GM12878 (cell line): Measurements from ENCODE around the gene CCL4. TPM values are rescaled to one million over a fixed set of nuclear protein-coding genes. Genes with fewer than 3 reads are reported as not detected.
A peak's percentile ranks its signal among the peaks of the same experiment; 100 is the strongest.
"Not testable (repeated sequence)": the region's sequence is repeated elsewhere in the genome, so short reads cannot be mapped to it uniquely, and the experiment has no call there.

Experiments
- ATAC-seq: fragments of 200-7000 bp; cut with Tn5 transposase; 3 replicates; pipeline ENCODE4 v1.9.1; 2020; ENCODE audit warnings: mild to moderate bottlenecking, moderate library complexity
- BruUV-seq: library from RNA; stranded (reverse); fragments of 400-500 nt; replicated peaks from 2 replicates; lab custom pipeline; 2021; lab: Mats Ljungman, UMichigan
- CTCF ChIA-PET: fragments of 300-600 bp; sonication (Branson Sonifier 250); formaldehyde crosslinking; extraction: SDS; loops from one replicate; lab custom pipeline; 2021; ENCODE audit warnings: inconsistent platforms; lab: Yijun Ruan, JAX
- POLR2A ChIA-PET: fragments of 350-600 bp; formaldehyde crosslinking; extraction: SDS; loops from one replicate; lab custom pipeline; 2021; ENCODE audit warnings: inconsistent platforms; lab: Charles Lee
- RAD21 ChIA-PET: fragments of 300-600 bp; sonication (Branson Sonifier 250); formaldehyde crosslinking; loops from one replicate; lab custom pipeline; 2023; ENCODE audit warnings: antibody characterized with exemption; ENCODE audit not compliant: unreplicated experiment; lab: Charles Lee
- SMC1A ChIA-PET: fragments of 300-600 bp; sonication (Branson Sonifier 250); formaldehyde crosslinking; loops from one replicate; lab custom pipeline; 2023; ENCODE audit not compliant: unreplicated experiment, uncharacterized antibody; lab: Charles Lee
- DNase-seq: peaks from one replicate; pipeline ENCODE4 v3.0.0-alpha.2; 2011; ENCODE audit warnings: low read depth, low spot score
- FAIRE-seq: peaks from 3 replicates; lab custom pipeline; 2011; peaks lifted over from hg19 to GRCh38; lab: Jason Lieb, UNC
- H2AFZ ChIP-seq: 2 replicates; pipeline ENCODE4 v1.6.0; 2011; ENCODE audit warnings: low read depth, low read length, control low read depth; ENCODE audit not compliant: control insufficient read depth
- H3K27ac ChIP-seq: 2 replicates; pipeline ENCODE4 v1.5.1; 2011; ENCODE audit warnings: control low read depth; ENCODE audit not compliant: control insufficient read depth, insufficient read depth
- H3K27me3 ChIP-seq, 2 experiments: replicated peaks in 1 of 2; 2 replicates each; pipeline versions ENCODE4 v1.6.0 to v1.6.1; 2011; ENCODE audit warnings: low read length in 1 of 2; ENCODE audit not compliant: control insufficient read depth in 2 of 2, insufficient read depth in 2 of 2
- H3K36me3 ChIP-seq, 2 experiments: 2 replicates each; pipeline ENCODE4 v1.5.1; 2011; ENCODE audit warnings: low read length in 1 of 2; ENCODE audit not compliant: control insufficient read depth in 2 of 2, insufficient read depth in 2 of 2
- H3K4me1 ChIP-seq: 2 replicates; pipeline ENCODE4 v1.6.1; 2011; ENCODE audit warnings: mild to moderate bottlenecking, low read length, moderate library complexity, mixed read lengths; ENCODE audit not compliant: control insufficient read depth, insufficient read depth
- H3K4me2 ChIP-seq: 2 replicates; pipeline ENCODE4 v1.6.0; 2011; ENCODE audit warnings: control low read depth; ENCODE audit not compliant: control insufficient read depth, insufficient read depth
- H3K4me3 ChIP-seq: fragments of 200-600 bp; sonication (generic); 2 replicates; pipeline ENCODE4 v1.5.1; 2016
- H3K79me2 ChIP-seq: 2 replicates; pipeline ENCODE4 v1.6.0; 2011; ENCODE audit warnings: low read length; ENCODE audit not compliant: control insufficient read depth, insufficient read depth
- H3K9ac ChIP-seq: 2 replicates; pipeline ENCODE4 v1.8.0; 2011; ENCODE audit warnings: low read length, control low read depth, mixed read lengths; ENCODE audit not compliant: control insufficient read depth, insufficient read depth
- H3K9me3 ChIP-seq: replicated peaks from 3 replicates; pipeline ENCODE4 v1.5.1; 2011; ENCODE audit warnings: mild to moderate bottlenecking, low read length; ENCODE audit not compliant: control insufficient read depth, insufficient read depth
- H4K20me1 ChIP-seq: 2 replicates; pipeline ENCODE4 v1.6.0; 2011; ENCODE audit not compliant: control insufficient read depth, insufficient read depth
- ATF7 ChIP-seq: fragments of 450-650 bp; IDR thresholded peaks from 2 replicates; pipeline ENCODE4 v1.6.1; 2016; ENCODE audit warnings: low read depth, mild to moderate bottlenecking
- BCL11A ChIP-seq: IDR thresholded peaks from 2 replicates; pipeline ENCODE4 v1.6.1; 2011; ENCODE audit warnings: low read depth, low read length
- CREB1 ChIP-seq: IDR thresholded peaks from 2 replicates; pipeline ENCODE4 v1.6.1; 2012; ENCODE audit warnings: low read depth, mild to moderate bottlenecking, inconsistent platforms
- HCFC1 ChIP-seq: fragments of 150-350 bp; IDR thresholded peaks from 2 replicates; pipeline ENCODE4 v1.6.1; 2014; ENCODE audit warnings: low read length
- HDGF ChIP-seq: fragments of 450-650 bp; IDR thresholded peaks from 2 replicates; pipeline ENCODE4 v1.6.1; 2016; ENCODE audit warnings: antibody characterized with exemption
- IKZF1 ChIP-seq: fragments of 450-650 bp; conservative IDR thresholded peaks from 2 replicates; pipeline ENCODE4 v1.6.1; 2017; ENCODE audit warnings: antibody characterized with exemption, mild to moderate bottlenecking
- LARP7 ChIP-seq: fragments of 450-650 bp; IDR thresholded peaks from 2 replicates; pipeline ENCODE4 v1.6.1; 2017; ENCODE audit warnings: mild to moderate bottlenecking
- MEF2A ChIP-seq: IDR thresholded peaks from 2 replicates; pipeline ENCODE4 v1.6.1; 2011; ENCODE audit warnings: low read depth, mild to moderate bottlenecking, low read length, moderate library complexity; ENCODE audit not compliant: insufficient read depth
- SIX5 ChIP-seq: IDR thresholded peaks from 2 replicates; pipeline ENCODE4 v1.6.1; 2011; ENCODE audit warnings: mild to moderate bottlenecking, low read depth, low read length, moderate library complexity; ENCODE audit not compliant: severe bottlenecking
- ZBTB40 ChIP-seq: fragments of 450-650 bp; IDR thresholded peaks from 2 replicates; pipeline ENCODE4 v1.6.1; 2016; ENCODE audit warnings: mild to moderate bottlenecking, moderate library complexity, borderline replicate concordance
- WGBS: methylation state at CpG from one replicate; pipeline ENCODE4 v1.1.6; 2016; ENCODE audit warnings: low lambda C conversion rate; ENCODE audit not compliant: insufficient replicate concordance, insufficient coverage; ENCODE audit errors: missing lambda C conversion rate; 5-methylcytosine and 5-hydroxymethylcytosine counted together
- in situ Hi-C: fragments of 300-500 bp; cut with MboI; formaldehyde crosslinking; loops from 9 replicates; pipeline ENCODE4 v1.14.3; 2018; ENCODE audit warnings: mixed read lengths
- intact Hi-C: fragments of 100-400 bp; cut with micrococcal nuclease; formaldehyde crosslinking; loops from one replicate; pipeline ENCODE4 v1.14.2; 2022; ENCODE audit not compliant: unreplicated experiment
- polyA plus RNA-seq, 11 experiments: library from polyadenylated mRNA; depleted of rRNA in 4 of 11; unstranded in 6 of 11; stranded (reverse) in 5 of 11; fragments of >200 nt; fragmentation: Nextera tagmentation in 4 of 11; fragmentation: Illumina TruSeq in 1 of 11; extraction: Ambion mirVana in 4 of 11; extraction: Trizol in 1 of 11; gene quantifications; 1 replicate in 1 of 11; 2 replicates in 10 of 11; pipeline versions ENCODE4 v1.2.1 to v1.2.3, GENCODE V29; 2011 to 2016; ENCODE audit warnings: inconsistent platforms in 2 of 11, missing spikeins in 2 of 11, low read depth in 1 of 11
- total RNA-seq, 4 experiments: library from RNA; depleted of rRNA in 3 of 4; stranded (reverse); fragments of >200 nt in 3 of 4; fragmentation: Illumina TruSeq in 1 of 4; extraction: Trizol in 1 of 4; gene quantifications; 2 replicates each; pipeline versions ENCODE4 v1.2.1 to v1.2.3, GENCODE V29; 2013 to 2021

Gene CCL4
- total and polyA plus RNA-seq, 10 of the 15 experiments (the other 5 are each of a cell fraction or from before 2014, with no cell fraction given): 18.7 to 741 (median 79.4) TPM

- H3K9ac ChIP-seq, H4K20me1 ChIP-seq, intact Hi-C loops, BruUV-seq, SMC1A ChIA-PET, H3K4me3 ChIP-seq, ATAC-seq, DNase-seq, POLR2A ChIA-PET, in situ Hi-C loops, H3K27ac ChIP-seq: not testable (repeated sequence)
- peak; percentile 33; the same call in 1 of the 2 replicates for TF ChIP-seq ATF7
- TF ChIP-seq, all 136 proteins: peak for 1; not testable (repeated sequence) for 135
- RAD21 ChIA-PET: interaction anchor here (1.9 kb wide), 1 partner anchor 17 kb away, joined by 4 read pairs; no protein-coding TSS in a partner anchor
- H3K79me2 ChIP-seq, H3K9me3 ChIP-seq, H3K36me3 ChIP-seq, H3K27me3 ChIP-seq, CTCF ChIA-PET, FAIRE-seq, H2AFZ ChIP-seq, H3K4me2 ChIP-seq: not testable (repeated sequence)
- peaks cover 18% of the 10 kb centered on the region for H3K4me1 ChIP-seq
These were observed 12.0 kb downstream of the CCL4 start for GRCh38 chr17:36115649-36115977.

GRCh38 chr17:36117505-36118382 lies 14.1 kb downstream of the CCL4 start:
- BruUV-seq: no TSS peak
- Histone ChIP-seq H3K9me3 (no peaks in the 10 kb centered on the region; the same call in 2 of the 3 replicates), H3K9ac (no peak overlapping the region), H3K27ac (no peak overlapping the region), H3K79me2 (no peaks in the 10 kb centered on the region), H3K27me3 (no peaks in the 10 kb centered on the region), H4K20me1 (no peaks in the 10 kb centered on the region), H3K4me3 (no peak overlapping the region), H2AFZ (no peak overlapping the region), H3K36me3 (no peaks in the 10 kb centered on the region), H3K4me1 (peaks cover 18% of the 10 kb centered on the region), H3K4me2 (peak overlapping the region; percentile 17)
- peak; percentile 89 for ATAC-seq
- in situ Hi-C loops: no loop called here
- CTCF ChIA-PET: interaction anchor here (0.9 to 4.9 kb wide), 9 partner anchors 9 to 148 kb away, joined by 3 to 36 read pairs (median 4); partner anchors contain the start of gene CCL3
- no peak for DNase-seq
- intact Hi-C loops: no loop called here
- WGBS: 7% methylated on average over 5 of the region's 5 CpGs
- no peak for FAIRE-seq
- SMC1A ChIA-PET: interaction anchor here (0.8 to 9.0 kb wide), 17 partner anchors 8 to 142 kb away, joined by 3 to 128 read pairs (median 4); partner anchors contain the start of genes CCL3 and CCL4
- POLR2A ChIA-PET: interaction anchor here (0.6 to 3.7 kb wide), 8 partner anchors 11 to 142 kb away, joined by 3 to 16 read pairs (median 4); partner anchors contain the start of genes CCL3 and CCL4
- RAD21 ChIA-PET: interaction anchor here (0.7 to 4.3 kb wide), 19 partner anchors 9 to 142 kb away, joined by 3 to 36 read pairs (median 5); partner anchors contain the start of genes CCL3 and CCL4
- TF ChIP-seq ZBTB40 (no peak), HCFC1 (no peak), CREB1 (no peak; the same call in 1 of the 2 replicates), BCL11A (peak; percentile 53; the same call in 1 of the 2 replicates), LARP7 (no peak), HDGF (no peak), IKZF1 (peak; percentile 71), MEF2A (no peak), SIX5 (no peak)
